Esophagus muscularis mucosa (tissue), 4 donors: Measurements from ENCODE around the gene OTULIN.

ENCODE experiments used
- CTCF ChIP-seq, 3 experiments: fragments of 200-600 bp in 2 of 3; fragments of 450-650 bp in 1 of 3; sonication (generic) in 2 of 3; IDR thresholded peaks; one replicate each; pipeline ENCODE4 v1.5.1; 2017 to 2019; ENCODE audit warnings: antibody characterized with exemption in 3 of 3, mild to moderate bottlenecking in 2 of 3, moderate library complexity in 1 of 3
- EP300 ChIP-seq: sonication (generic); formaldehyde crosslinking; IDR thresholded peaks from one replicate; pipeline ENCODE4 v1.6.1; 2017; ENCODE audit warnings: antibody characterized with exemption
- POLR2A ChIP-seq: fragments of 450-650 bp; IDR thresholded peaks from one replicate; pipeline ENCODE4 v1.6.1; 2017; ENCODE audit warnings: antibody characterized with exemption, moderate library complexity, mild to moderate bottlenecking, low read depth

GRCh38 chr5:14686517-14686916, 22.0 kb downstream of the OTULIN start:
- TF ChIP-seq POLR2A = no peak
- TF ChIP-seq CTCF (IDR thresholded peaks at IDR 0.05) = no peak
- TF ChIP-seq EP300 = no peak
